Trophoblast cell (in vitro differentiated cells and primary cell): ENCODE data around the gene KSR1.

ENCODE experiments used
- DNase-seq, 2 donors: peaks; one replicate each; pipeline ENCODE4 v3.0.0-alpha.2; 2016
- H2AFZ ChIP-seq: 2 replicates; pipeline ENCODE4 v1.6.1; 2013; ENCODE audit warnings: low read length, moderate library complexity, mild to moderate bottlenecking; ENCODE audit not compliant: insufficient read depth, poor library complexity
- H2AK5ac ChIP-seq: 2 replicates; pipeline ENCODE4 v1.6.1; 2013; ENCODE audit warnings: mild to moderate bottlenecking, low read length
- H2BK120ac ChIP-seq: 2 replicates; pipeline ENCODE4 v1.6.1; 2013; ENCODE audit warnings: low read length, mild to moderate bottlenecking, moderate library complexity; ENCODE audit not compliant: insufficient read depth, poor library complexity
- H2BK12ac ChIP-seq: 2 replicates; pipeline ENCODE4 v1.6.1; 2013; ENCODE audit warnings: mild to moderate bottlenecking, low read length, moderate library complexity
- H2BK5ac ChIP-seq: 2 replicates; pipeline ENCODE4 v1.6.1; 2013; ENCODE audit warnings: low read length, low read depth, moderate library complexity, mild to moderate bottlenecking; ENCODE audit not compliant: poor library complexity
- H3K14ac ChIP-seq: 2 replicates; pipeline ENCODE4 v1.6.1; 2013; ENCODE audit warnings: mild to moderate bottlenecking, low read length
- H3K18ac ChIP-seq: 2 replicates; pipeline ENCODE4 v1.6.1; 2013; ENCODE audit warnings: mild to moderate bottlenecking, low read length
- H3K23ac ChIP-seq: 2 replicates; pipeline ENCODE4 v1.6.1; 2013; ENCODE audit warnings: low read length
- H3K27ac ChIP-seq: 2 replicates; pipeline ENCODE4 v1.5.1; 2013; ENCODE audit warnings: low read depth, mild to moderate bottlenecking, inconsistent platforms, low read length, moderate library complexity
- H3K27me3 ChIP-seq: 2 replicates; pipeline ENCODE4 v1.6.1; 2013; ENCODE audit warnings: inconsistent platforms, mild to moderate bottlenecking, low read length, moderate library complexity; ENCODE audit not compliant: insufficient read depth
- H3K36me3 ChIP-seq, 2 experiments: 1 replicate in 1 of 2; 2 replicates in 1 of 2; pipeline ENCODE4 v1.6.1; 2013; ENCODE audit warnings: low read length in 2 of 2, mild to moderate bottlenecking in 2 of 2, moderate library complexity in 1 of 2; ENCODE audit not compliant: insufficient read depth in 2 of 2, control insufficient read depth in 1 of 2
- H3K4ac ChIP-seq: 2 replicates; pipeline ENCODE4 v1.6.1; 2013; ENCODE audit warnings: low read depth, mild to moderate bottlenecking, low read length, moderate library complexity
- H3K4me1 ChIP-seq, 2 experiments: 1 replicate in 1 of 2; 2 replicates in 1 of 2; pipeline ENCODE4 v1.6.1; 2013; ENCODE audit warnings: low read length in 2 of 2, mild to moderate bottlenecking in 2 of 2, moderate library complexity in 1 of 2; ENCODE audit not compliant: insufficient read depth in 2 of 2, control insufficient read depth in 1 of 2
- H3K4me2 ChIP-seq: 2 replicates; pipeline ENCODE4 v1.6.1; 2013; ENCODE audit warnings: inconsistent platforms, mild to moderate bottlenecking, low read length, moderate library complexity
- H3K4me3 ChIP-seq: 2 replicates; pipeline ENCODE4 v1.5.1; 2013; ENCODE audit warnings: mild to moderate bottlenecking, low read depth, low read length, inconsistent platforms
- H3K79me1 ChIP-seq: one replicate; pipeline ENCODE4 v1.6.1; 2013; ENCODE audit warnings: low read length
- H3K79me2 ChIP-seq: 2 replicates; pipeline ENCODE4 v1.6.1; 2013; ENCODE audit warnings: low read length, mild to moderate bottlenecking; ENCODE audit not compliant: control insufficient read depth, insufficient read depth, poor library complexity
- H3K9ac ChIP-seq: 2 replicates; pipeline ENCODE4 v1.6.1; 2013; ENCODE audit warnings: mild to moderate bottlenecking, low read length
- H3K9me3 ChIP-seq: 2 replicates; pipeline ENCODE4 v1.6.1; 2013; ENCODE audit warnings: low read depth, mild to moderate bottlenecking, control low read depth, inconsistent platforms, low read length; ENCODE audit not compliant: insufficient read depth
- H4K12ac ChIP-seq: 2 replicates; pipeline ENCODE4 v1.6.1; 2013; ENCODE audit warnings: low read depth, mild to moderate bottlenecking, low read length, moderate library complexity
- H4K8ac ChIP-seq: 2 replicates; pipeline ENCODE4 v1.6.1; 2013; ENCODE audit warnings: low read depth, mild to moderate bottlenecking, low read length, moderate library complexity
- H4K91ac ChIP-seq: one replicate; pipeline ENCODE4 v1.6.1; 2013; ENCODE audit warnings: low read depth, mild to moderate bottlenecking, low read length, moderate library complexity
- WGBS: extraction: QIAGEN DNeasy Blood & Tissue Kit; methylation state at CpG from one replicate; pipeline ENCODE4 v1.1.7; 2013; ENCODE audit warnings: missing lambda C conversion rate; ENCODE audit not compliant: insufficient read length, insufficient coverage; ENCODE audit errors: extremely low coverage; 5-methylcytosine and 5-hydroxymethylcytosine counted together

KSR1 gene

DNA sequence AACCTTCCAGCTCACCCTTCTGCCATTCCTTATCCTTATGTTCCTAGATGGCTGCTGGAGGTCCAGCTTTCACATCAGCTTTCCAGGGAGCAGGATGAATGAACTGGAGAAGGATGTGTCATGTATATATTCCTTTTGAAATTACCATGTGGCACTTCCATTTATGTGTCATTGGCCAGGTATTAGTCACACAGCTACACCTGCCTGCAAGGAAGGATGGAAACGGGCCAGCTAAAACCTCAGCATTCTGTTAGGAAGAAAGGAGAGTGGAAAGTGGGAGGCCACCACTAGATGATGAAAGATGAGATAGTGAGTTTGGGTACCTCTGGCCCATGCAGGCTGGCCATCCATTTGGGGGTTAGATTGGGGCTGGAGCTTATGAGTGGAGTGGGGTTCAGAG lies 67.5 kb downstream of the KSR1 start:
- H4K8ac ChIP-seq: no peak overlapping the region
- H3K9ac ChIP-seq: no peak overlapping the region
- no peak overlapping the region for H3K27ac ChIP-seq
- no peak overlapping the region for H2AK5ac ChIP-seq
- H2BK12ac ChIP-seq: no peak overlapping the region
- no peak overlapping the region for H3K4me3 ChIP-seq
- H3K18ac ChIP-seq: no peak overlapping the region
- no peak overlapping the region for H2BK120ac ChIP-seq
- H4K91ac ChIP-seq: no peak overlapping the region
- no peak overlapping the region for H3K4me2 ChIP-seq
- no peaks in the 10 kb centered on the region for H3K9me3 ChIP-seq
- no peak overlapping the region for H3K23ac ChIP-seq
- no peak overlapping the region for H3K14ac ChIP-seq
- H3K4ac ChIP-seq: no peak overlapping the region
- no peak overlapping the region for H4K12ac ChIP-seq
- no peaks in the 10 kb centered on the region for H3K36me3 ChIP-seq
- peaks cover 6 to 13% of the 10 kb centered on the region in 2 experiments for H3K4me1 ChIP-seq
- WGBS: no CpG with 5 or more reads among the region's 1 CpG
- no peaks in the 10 kb centered on the region for H3K27me3 ChIP-seq
- DNase-seq: peak in 1 of 2 donors; percentile 41
- no peak overlapping the region for H2BK5ac ChIP-seq
- H3K79me1 ChIP-seq: no peaks in the 10 kb centered on the region
- H3K79me2 ChIP-seq: no peaks in the 10 kb centered on the region
- no peak overlapping the region for H2AFZ ChIP-seq

- Histone ChIP-seq H2BK5ac (no peak overlapping the region), H4K91ac (no peak overlapping the region), H3K14ac (no peak overlapping the region), H3K27me3 (no peaks in the 10 kb centered on the region), H3K4me3 (no peak overlapping the region), H4K12ac (no peak overlapping the region), H3K27ac (no peak overlapping the region), H3K9ac (no peak overlapping the region), H3K36me3 (no peaks in the 10 kb centered on the region), H3K9me3 (no peaks in the 10 kb centered on the region), H3K79me1 (peaks cover 2% of the 10 kb centered on the region), H3K4me1 (peaks cover 3 to 9% of the 10 kb centered on the region in 2 experiments), H3K4ac (no peak overlapping the region), H4K8ac (no peak overlapping the region), H3K4me2 (no peak overlapping the region), H3K23ac (no peak overlapping the region), H2AK5ac (no peak overlapping the region), H2BK12ac (no peak overlapping the region), H3K18ac (no peak overlapping the region), H2AFZ (no peak overlapping the region), H2BK120ac (no peak overlapping the region), H3K79me2 (no peaks in the 10 kb centered on the region)
- DNase-seq: no peak
- no CpG with 5 or more reads among the region's 2 CpGs for WGBS
These were observed 68.3 kb downstream of the KSR1 start for GRCh38 chr17:27524594-27524993.

DNA sequence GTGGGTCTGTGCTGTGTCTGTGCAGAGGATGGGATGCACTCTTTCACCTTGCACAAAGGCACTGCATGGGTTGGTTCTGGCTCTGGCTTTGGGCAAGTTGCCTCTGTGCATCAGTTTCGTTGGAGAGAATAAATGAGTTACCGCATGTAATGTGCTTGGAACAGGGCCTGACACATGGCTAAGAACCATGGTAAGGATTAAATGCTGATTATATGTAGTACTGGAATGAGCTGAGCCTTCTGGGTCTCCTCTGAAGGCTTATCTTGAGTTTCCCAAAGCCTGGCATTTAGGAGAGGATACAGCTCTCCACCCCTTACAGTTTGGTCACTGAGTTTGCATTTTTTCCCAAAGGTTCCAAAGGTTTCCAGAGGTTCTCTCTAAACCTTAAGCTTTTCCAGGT lies 69.1 kb downstream of the KSR1 start:
- no peak overlapping the region for H3K4ac ChIP-seq
- H2BK12ac ChIP-seq: no peak overlapping the region
- H4K8ac ChIP-seq: no peak overlapping the region
- H2BK5ac ChIP-seq: no peak overlapping the region
- no peak overlapping the region for H3K4me3 ChIP-seq
- H3K79me2 ChIP-seq: no peaks in the 10 kb centered on the region
- no CpG with 5 or more reads among the region's 2 CpGs for WGBS
- H2AFZ ChIP-seq: no peak overlapping the region
- H3K27me3 ChIP-seq: no peaks in the 10 kb centered on the region
- no peak for DNase-seq
- H4K91ac ChIP-seq: no peak overlapping the region
- no peak overlapping the region for H3K4me2 ChIP-seq
- H3K18ac ChIP-seq: no peak overlapping the region
- no peak overlapping the region for H2BK120ac ChIP-seq
- H3K4me1 ChIP-seq: peaks cover 3 to 9% of the 10 kb centered on the region in 2 experiments
- no peak overlapping the region for H2AK5ac ChIP-seq
- peaks cover 2% of the 10 kb centered on the region for H3K79me1 ChIP-seq
- no peak overlapping the region for H4K12ac ChIP-seq
- H3K23ac ChIP-seq: peak overlapping the region; percentile 44
- no peaks in the 10 kb centered on the region for H3K9me3 ChIP-seq
- no peak overlapping the region for H3K27ac ChIP-seq
- no peak overlapping the region for H3K9ac ChIP-seq
- H3K14ac ChIP-seq: no peak overlapping the region
- H3K36me3 ChIP-seq: no peaks in the 10 kb centered on the region

DNA sequence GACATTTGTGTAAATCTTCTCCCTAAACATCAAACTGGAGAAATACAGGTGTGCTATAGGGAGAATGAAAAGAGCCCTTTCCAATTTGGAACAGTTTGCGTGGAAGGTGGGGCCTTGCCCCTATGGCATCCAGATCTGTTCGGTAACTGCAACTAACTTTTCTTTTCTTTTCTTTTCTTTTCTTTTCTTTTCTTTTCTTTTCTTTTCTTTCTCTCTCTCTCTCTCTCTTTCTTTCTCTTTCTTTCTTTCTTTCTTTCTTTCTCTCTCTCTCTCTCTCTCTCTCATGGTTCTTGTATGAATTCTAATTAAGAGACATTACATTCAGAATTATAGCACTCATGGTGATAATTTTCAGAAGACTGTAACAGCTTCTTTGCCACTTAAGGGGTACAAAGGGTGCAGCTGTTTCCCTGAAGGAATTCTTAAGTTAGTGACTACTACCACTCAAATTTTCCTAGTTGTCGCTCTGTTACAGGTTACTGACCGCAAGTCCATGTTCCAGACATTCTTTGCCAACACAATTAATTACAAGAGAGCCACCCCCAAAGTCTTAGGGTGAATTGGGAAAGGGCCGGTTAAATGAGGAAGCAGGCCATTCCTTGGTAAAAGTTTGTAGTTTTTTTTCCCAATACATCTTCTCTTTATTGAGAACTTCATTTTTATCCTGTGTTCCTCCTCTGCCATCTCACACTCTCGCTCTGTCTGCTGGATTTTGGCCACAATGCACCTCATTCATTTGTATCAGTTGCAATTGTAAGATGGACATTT lies 69.8 kb downstream of the KSR1 start:
- peaks cover 4% of the 10 kb centered on the region for H3K79me1 ChIP-seq
- H3K18ac ChIP-seq: no peak overlapping the region
- no peak overlapping the region for H2BK5ac ChIP-seq
- no CpG with 5 or more reads among the region's 6 CpGs for WGBS
- no peaks in the 10 kb centered on the region for H3K9me3 ChIP-seq
- H3K9ac ChIP-seq: no peak overlapping the region
- H3K27me3 ChIP-seq: no peaks in the 10 kb centered on the region
- no peak overlapping the region for H3K27ac ChIP-seq
- no peak for DNase-seq
- H3K4ac ChIP-seq: no peak overlapping the region
- no peak overlapping the region for H4K12ac ChIP-seq
- H3K79me2 ChIP-seq: no peaks in the 10 kb centered on the region
- peaks cover 3 to 10% of the 10 kb centered on the region in 2 experiments for H3K4me1 ChIP-seq
- H2AFZ ChIP-seq: no peak overlapping the region
- no peak overlapping the region for H4K91ac ChIP-seq
- no peak overlapping the region for H3K4me3 ChIP-seq
- no peak overlapping the region for H2AK5ac ChIP-seq
- H4K8ac ChIP-seq: no peak overlapping the region
- H3K4me2 ChIP-seq: no peak overlapping the region
- no peak overlapping the region for H2BK12ac ChIP-seq
- H3K23ac ChIP-seq: no peak overlapping the region
- no peak overlapping the region for H3K14ac ChIP-seq
- H3K36me3 ChIP-seq: no peaks in the 10 kb centered on the region
- no peak overlapping the region for H2BK120ac ChIP-seq
